Activated CD8-positive, alpha-beta memory T cell treated with anti-CD3 and anti-CD28 coated beads, Interleukin-2, amount 10 ng/mL, durations not matched to agents 7 days and 5 days (primary cell): ENCODE data around the gene KATNAL1. TPM values are rescaled to one million over a fixed set of nuclear protein-coding genes. Genes with fewer than 3 reads are reported as not detected.

Source experiments
- ATAC-seq: fragments of 150-1000 bp; cut with Tn5 transposase; one replicate; pipeline ENCODE4 v1.10.0; 2021; ENCODE audit warnings: moderate library complexity
- CTCF ChIA-PET: fragments of 350-600 bp; sonication (Branson Sonifier 250); formaldehyde crosslinking; loops from one replicate; lab custom pipeline; 2021; ENCODE audit warnings: antibody characterized with exemption; lab: Charles Lee
- DNase-seq: peaks from one replicate; pipeline ENCODE4 v3.0.0-alpha.2; 2020
- H3K27ac Mint-ChIP-seq: one replicate; pipeline ENCODE4 v1.8.0; 2021; ENCODE audit warnings: mild to moderate bottlenecking, mixed read lengths
- H3K27me3 Mint-ChIP-seq: one replicate; pipeline ENCODE4 v1.8.0; 2021; ENCODE audit warnings: mixed read lengths
- H3K36me3 Mint-ChIP-seq: one replicate; pipeline ENCODE4 v1.8.0; 2021; ENCODE audit warnings: mild to moderate bottlenecking, mixed read lengths
- H3K4me1 Mint-ChIP-seq: one replicate; pipeline ENCODE4 v1.8.0; 2021; ENCODE audit warnings: mixed read lengths
- H3K4me3 Mint-ChIP-seq: one replicate; pipeline ENCODE4 v1.8.0; 2021; ENCODE audit warnings: mild to moderate bottlenecking, moderate library complexity, mixed read lengths
- H3K9me3 Mint-ChIP-seq: one replicate; pipeline ENCODE4 v1.8.0; 2022; ENCODE audit warnings: low read depth, mixed read lengths
- total RNA-seq, 2 experiments: library from RNA; stranded (reverse); gene quantifications; one replicate each; pipeline ENCODE4 v1.2.3, GENCODE V29; 2021

KATNAL1 gene
- total RNA-seq, 2 experiments from 2014 or later = 24.6 to 38.2 TPM

DNA sequence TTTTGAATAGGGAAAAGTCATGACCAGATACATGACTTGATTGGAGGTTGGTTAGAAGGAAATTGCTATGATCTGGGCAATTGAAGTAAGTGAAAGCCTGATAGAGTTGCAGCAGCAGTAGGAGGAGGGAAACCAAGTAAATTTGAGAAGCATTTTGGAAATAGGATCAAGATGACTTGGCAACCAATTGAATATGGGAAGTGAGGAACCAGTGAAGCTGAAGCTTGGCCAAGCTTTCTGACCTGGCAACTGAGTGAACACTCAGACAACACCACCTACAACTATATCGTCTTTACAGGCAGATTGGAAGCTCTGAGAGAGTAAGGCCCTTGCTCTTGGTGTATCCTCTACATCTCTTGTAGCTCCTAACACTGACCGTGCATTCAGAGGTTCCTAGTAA lies 16.2 kb upstream of the KATNAL1 start:
- DNase-seq (no peak), ATAC-seq (no peak)
- H3K4me1 Mint-ChIP-seq = peaks cover 14% of the 10 kb centered on the region
- no peak overlapping the region for H3K4me3 Mint-ChIP-seq
- H3K27me3 Mint-ChIP-seq = peaks cover 8% of the 10 kb centered on the region
- H3K9me3 Mint-ChIP-seq = no peaks in the 10 kb centered on the region
- H3K36me3 Mint-ChIP-seq = peaks cover 2% of the 10 kb centered on the region
- CTCF ChIA-PET = interaction anchor here (0.7 to 1.4 kb wide), 3 partner anchors 12 to 1094 kb away, joined by 3 to 5 read pairs (median 3); no protein-coding TSS in a partner anchor
- no peak overlapping the region for H3K27ac Mint-ChIP-seq

DNA sequence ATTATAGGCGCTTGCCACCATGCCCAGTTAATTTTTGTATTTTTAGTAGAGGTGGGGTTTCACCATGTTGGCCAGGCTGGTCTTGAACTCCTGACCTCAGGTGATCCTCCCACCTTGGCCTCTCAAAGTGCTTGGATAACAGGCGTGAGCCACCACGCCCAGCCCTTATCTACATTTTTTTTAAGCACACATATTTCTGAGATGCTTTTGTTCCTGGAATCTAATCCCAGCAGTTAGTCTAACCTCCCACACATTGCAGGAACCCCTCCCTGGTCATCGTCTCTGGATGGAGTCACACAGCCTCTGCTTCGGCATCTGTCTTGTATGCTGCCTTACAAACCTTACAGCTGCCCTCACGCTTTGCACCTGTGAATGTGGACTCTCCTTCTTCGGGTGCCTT lies 15.1 kb upstream of the KATNAL1 start:
- Mint-ChIP-seq H3K27ac (no peak overlapping the region), H3K4me3 (no peak overlapping the region), H3K27me3 (peaks cover 8% of the 10 kb centered on the region), H3K4me1 (peaks cover 14% of the 10 kb centered on the region), H3K9me3 (no peaks in the 10 kb centered on the region), H3K36me3 (peaks cover 2% of the 10 kb centered on the region)
- DNase-seq = no peak
- no peak for ATAC-seq
- CTCF ChIA-PET = interaction anchor here (1.4 kb wide), 2 partner anchors 11 to 190 kb away, joined by 3 to 5 read pairs; no protein-coding TSS in a partner anchor

DNA sequence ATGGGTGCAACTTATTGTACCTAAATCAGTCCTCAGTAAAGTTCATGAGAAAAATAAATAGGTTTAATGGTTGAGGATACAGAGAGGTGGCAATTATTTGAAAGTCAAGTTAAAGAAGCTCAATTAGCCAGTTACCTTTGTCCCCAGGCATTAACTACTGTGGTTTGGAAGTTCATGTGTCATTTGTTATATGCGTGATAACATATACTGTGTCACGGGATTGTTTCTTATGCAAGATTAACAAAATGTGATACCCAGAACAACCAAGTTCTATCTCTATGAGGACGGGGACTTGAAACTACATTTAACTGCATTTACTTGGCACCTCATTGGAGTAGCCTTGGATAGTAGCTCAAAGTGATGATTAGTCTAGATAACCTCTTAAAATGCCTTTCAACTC lies 13.9 kb upstream of the KATNAL1 start:
- H3K4me3 Mint-ChIP-seq = no peak overlapping the region
- no peak for ATAC-seq

DNA sequence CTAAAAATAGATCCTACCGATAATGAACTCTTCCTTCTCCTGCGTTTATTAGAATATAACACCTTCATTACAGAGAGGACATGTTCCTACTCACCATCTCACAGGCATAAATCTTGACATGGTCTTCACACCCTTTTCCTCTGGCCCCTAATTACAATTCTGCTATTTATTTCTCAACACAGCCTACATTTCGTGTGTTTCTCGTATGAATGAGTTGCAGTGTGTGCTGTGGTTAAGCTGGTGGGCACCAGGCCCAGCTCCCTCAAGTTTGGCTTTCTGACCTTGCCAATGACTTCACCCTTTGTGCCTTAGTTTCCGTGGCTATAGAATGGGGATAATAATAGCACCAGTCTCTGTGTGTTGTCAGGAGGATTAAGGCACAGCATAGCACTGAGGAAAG lies 12.3 kb upstream of the KATNAL1 start:
- CTCF ChIA-PET = no interaction called here
- H3K9me3 Mint-ChIP-seq = no peaks in the 10 kb centered on the region
- H3K27ac Mint-ChIP-seq = no peak overlapping the region
- H3K4me1 Mint-ChIP-seq = peaks cover 4% of the 10 kb centered on the region
- no peak for ATAC-seq
- H3K36me3 Mint-ChIP-seq = peaks cover 4% of the 10 kb centered on the region
- no peak for DNase-seq
- H3K4me3 Mint-ChIP-seq = no peak overlapping the region
- H3K27me3 Mint-ChIP-seq = no peaks in the 10 kb centered on the region

More for the DNA sequence above, 13.9 kb upstream of the KATNAL1 start:
- Mint-ChIP-seq H3K9me3 (no peaks in the 10 kb centered on the region), H3K4me1 (peaks cover 13% of the 10 kb centered on the region), H3K27me3 (peaks cover 1% of the 10 kb centered on the region), H3K27ac (no peak overlapping the region), H3K36me3 (peaks cover 2% of the 10 kb centered on the region)
- CTCF ChIA-PET = interaction anchor here (1.1 to 1.4 kb wide), 2 partner anchors 14 to 189 kb away, joined by 3 read pairs; partner anchors contain the start of gene KATNAL1
- no peak for DNase-seq

DNA sequence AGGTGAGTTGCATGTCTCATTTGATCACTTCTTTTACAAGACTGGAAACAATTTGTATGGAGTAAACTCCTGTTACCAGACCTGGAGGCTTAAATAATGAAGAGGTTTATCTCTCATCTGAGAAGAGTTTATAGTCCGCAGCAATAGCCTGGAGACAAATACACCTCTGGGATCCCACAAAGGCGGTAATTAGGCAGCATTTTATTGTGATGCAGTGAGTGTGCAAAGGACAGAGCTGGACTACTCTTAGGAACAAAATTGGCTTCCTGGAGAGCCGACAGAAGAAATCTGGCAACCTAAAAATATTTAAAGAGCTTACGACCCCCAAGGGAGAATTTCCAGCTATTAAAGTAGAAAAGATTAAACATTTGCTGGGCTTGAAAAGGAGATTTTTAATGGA lies 11.8 kb upstream of the KATNAL1 start:
- H3K36me3 Mint-ChIP-seq = peaks cover 3% of the 10 kb centered on the region
- H3K27ac Mint-ChIP-seq = no peak overlapping the region
- H3K4me1 Mint-ChIP-seq = peaks cover 4% of the 10 kb centered on the region
- H3K9me3 Mint-ChIP-seq = no peaks in the 10 kb centered on the region
- DNase-seq (no peak), ATAC-seq (no peak)
- H3K4me3 Mint-ChIP-seq = no peak overlapping the region
- H3K27me3 Mint-ChIP-seq = no peaks in the 10 kb centered on the region
- CTCF ChIA-PET = no interaction called here

DNA sequence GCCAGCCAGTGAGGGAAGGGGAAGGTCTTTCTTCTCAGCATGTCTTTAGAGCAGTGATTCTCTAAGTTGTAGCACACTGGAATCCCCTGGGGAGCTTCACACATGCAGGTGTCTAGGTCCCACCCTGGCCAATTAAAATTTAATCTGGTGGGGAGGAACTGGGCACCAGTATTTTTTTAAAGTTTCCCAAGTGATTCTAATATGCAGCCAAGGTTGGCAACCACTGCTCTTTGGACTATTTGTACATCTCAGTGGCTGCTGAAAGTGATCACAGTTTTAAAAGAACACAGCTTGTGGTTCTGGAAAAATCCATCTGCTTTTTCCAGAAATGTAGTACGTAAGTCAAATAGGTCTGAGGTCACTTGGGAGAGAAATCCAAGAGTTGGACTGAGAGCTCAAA lies 10.7 kb upstream of the KATNAL1 start:
- H3K4me1 Mint-ChIP-seq = peaks cover 7% of the 10 kb centered on the region
- CTCF ChIA-PET = interaction anchor here (0.7 to 1.1 kb wide), 2 partner anchors 11 to 161 kb away, joined by 3 to 5 read pairs; partner anchors contain the start of gene KATNAL1
- H3K9me3 Mint-ChIP-seq = no peaks in the 10 kb centered on the region
- ATAC-seq (no peak), DNase-seq (no peak)
- H3K27ac Mint-ChIP-seq = no peak overlapping the region
- no peak overlapping the region for H3K4me3 Mint-ChIP-seq
- H3K27me3 Mint-ChIP-seq = no peaks in the 10 kb centered on the region
- peaks cover 3% of the 10 kb centered on the region for H3K36me3 Mint-ChIP-seq

DNA sequence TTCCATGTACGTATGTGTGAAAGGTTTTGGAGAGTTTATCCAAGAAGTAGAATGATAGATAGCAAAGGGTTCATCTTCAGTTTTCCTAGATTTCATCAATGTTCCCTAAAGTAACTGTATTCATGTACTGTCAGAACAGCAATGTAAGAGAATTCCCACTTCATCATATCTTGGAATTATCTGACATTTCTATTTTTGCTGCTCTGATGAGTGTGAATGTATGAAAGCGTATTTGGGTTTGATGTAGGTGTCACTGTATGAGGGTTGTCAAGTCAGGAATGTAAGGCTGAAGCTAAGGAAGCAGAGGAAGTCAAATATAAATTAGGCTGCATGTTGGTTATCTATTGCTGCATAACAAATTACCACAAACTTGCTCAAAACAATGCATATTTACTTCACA lies 7.2 kb upstream of the KATNAL1 start:
- H3K27me3 Mint-ChIP-seq = no peaks in the 10 kb centered on the region
- CTCF ChIA-PET = no interaction called here
- ATAC-seq = no peak

DNA sequence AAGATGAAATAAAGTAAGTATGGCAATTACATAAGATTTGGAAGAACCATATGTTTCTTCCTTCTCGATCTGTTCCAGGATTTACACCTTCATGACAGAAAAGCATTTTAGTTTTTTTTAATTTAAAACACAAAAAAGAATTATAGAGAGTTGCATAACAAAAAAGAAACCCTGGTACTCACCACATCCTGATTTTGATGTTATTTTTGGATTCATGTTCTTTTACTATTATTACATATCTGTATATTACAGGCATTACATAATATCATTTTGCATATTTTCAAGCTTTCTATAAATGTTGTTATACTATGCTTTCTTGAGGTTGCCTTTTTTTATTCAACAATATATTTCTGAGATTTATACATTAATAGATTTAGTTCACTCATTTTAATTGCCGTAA lies 6.7 kb upstream of the KATNAL1 start:
- H3K9me3 Mint-ChIP-seq = no peaks in the 10 kb centered on the region
- no peak for DNase-seq
- H3K27ac Mint-ChIP-seq = no peak overlapping the region
- CTCF ChIA-PET = no interaction called here
- H3K27me3 Mint-ChIP-seq = no peaks in the 10 kb centered on the region
- H3K4me1 Mint-ChIP-seq = peaks cover 9% of the 10 kb centered on the region
- no peak for ATAC-seq
- H3K4me3 Mint-ChIP-seq = no peak overlapping the region
- peaks cover 3% of the 10 kb centered on the region for H3K36me3 Mint-ChIP-seq

More for the DNA sequence above, 7.2 kb upstream of the KATNAL1 start:
- DNase-seq = no peak
- peaks cover 3% of the 10 kb centered on the region for H3K36me3 Mint-ChIP-seq
- no peak overlapping the region for H3K27ac Mint-ChIP-seq
- H3K9me3 Mint-ChIP-seq = no peaks in the 10 kb centered on the region
- peaks cover 7% of the 10 kb centered on the region for H3K4me1 Mint-ChIP-seq
- no peak overlapping the region for H3K4me3 Mint-ChIP-seq

DNA sequence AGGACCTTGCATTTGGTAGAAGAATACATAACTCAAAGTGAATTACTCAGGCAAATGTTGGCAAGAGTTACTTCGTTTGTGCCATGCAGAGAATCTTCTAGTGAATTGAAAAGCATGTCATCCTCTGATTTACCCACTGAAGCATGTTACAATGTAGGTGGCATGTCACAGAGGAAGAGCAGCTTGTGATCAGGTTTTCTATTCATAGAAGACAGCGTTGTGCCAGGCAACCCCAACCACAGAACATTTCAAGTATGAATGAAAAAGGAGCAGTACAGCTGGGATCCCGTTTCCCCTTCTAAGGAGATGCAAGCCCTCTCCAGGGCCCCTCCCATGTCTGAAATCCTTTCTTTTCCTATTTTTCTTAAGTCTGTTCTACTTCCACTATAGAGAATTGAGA lies 6.0 kb upstream of the KATNAL1 start:
- Mint-ChIP-seq H3K4me3 (no peak overlapping the region), H3K4me1 (peaks cover 16% of the 10 kb centered on the region), H3K36me3 (peaks cover 3% of the 10 kb centered on the region), H3K27me3 (no peaks in the 10 kb centered on the region), H3K27ac (no peak overlapping the region), H3K9me3 (no peaks in the 10 kb centered on the region)
- CTCF ChIA-PET = no interaction called here
- no peak for ATAC-seq
- no peak for DNase-seq

DNA sequence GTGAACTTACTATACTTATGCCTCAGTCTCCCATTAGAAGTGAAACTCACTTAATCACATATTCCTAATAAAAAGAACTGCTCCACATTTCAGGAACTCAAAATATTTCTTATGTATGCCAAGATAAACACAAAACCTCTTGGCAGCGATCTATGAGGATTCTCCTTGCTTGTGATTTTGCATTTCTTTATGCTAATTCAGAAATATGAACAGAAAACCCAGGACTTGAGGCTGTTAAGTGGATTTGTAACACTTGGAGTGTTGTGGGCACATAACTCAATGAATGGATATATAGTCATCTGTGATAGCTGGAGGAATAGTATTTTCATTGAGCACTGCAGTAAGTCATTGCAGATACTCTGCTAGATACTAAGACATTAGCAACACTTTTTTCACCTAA lies 5.6 kb upstream of the KATNAL1 start:
- Mint-ChIP-seq H3K27me3 (no peaks in the 10 kb centered on the region), H3K27ac (no peak overlapping the region), H3K4me1 (peaks cover 16% of the 10 kb centered on the region), H3K9me3 (no peaks in the 10 kb centered on the region), H3K4me3 (no peak overlapping the region), H3K36me3 (peaks cover 3% of the 10 kb centered on the region)
- DNase-seq (no peak), ATAC-seq (no peak)
- CTCF ChIA-PET = interaction anchor here (0.7 to 1.4 kb wide), 2 partner anchors 59 to 180 kb away, joined by 3 to 4 read pairs; no protein-coding TSS in a partner anchor

DNA sequence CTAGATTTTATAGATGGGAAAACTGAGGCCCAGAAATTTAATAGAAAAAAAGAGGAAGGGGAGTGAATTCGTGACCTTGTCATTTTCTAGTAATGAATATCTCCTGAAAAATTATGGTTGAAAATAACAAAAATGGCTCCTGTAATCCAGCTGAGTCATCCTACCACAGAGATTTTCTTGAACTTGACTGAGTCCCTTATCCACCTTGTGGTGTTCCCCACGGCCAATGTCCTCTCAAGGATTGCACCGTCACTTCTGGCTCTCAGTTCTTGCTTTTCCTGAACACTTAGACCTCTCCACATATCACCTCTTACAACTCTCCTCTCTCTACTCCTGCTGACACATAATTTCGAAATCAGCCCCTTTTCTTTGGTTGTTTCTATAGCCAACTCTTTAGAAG lies 1.2 kb upstream of the KATNAL1 start:
- ATAC-seq (no peak), DNase-seq (no peak)
- Mint-ChIP-seq H3K27me3 (no peaks in the 10 kb centered on the region), H3K9me3 (no peaks in the 10 kb centered on the region), H3K36me3 (peaks cover 1% of the 10 kb centered on the region), H3K27ac (no peak overlapping the region), H3K4me1 (peaks cover 33% of the 10 kb centered on the region), H3K4me3 (peak overlapping the region; percentile 46)
- CTCF ChIA-PET = interaction anchor here (0.9 to 1.3 kb wide), 2 partner anchors 26 to 118 kb away, joined by 3 read pairs; no protein-coding TSS in a partner anchor

DNA sequence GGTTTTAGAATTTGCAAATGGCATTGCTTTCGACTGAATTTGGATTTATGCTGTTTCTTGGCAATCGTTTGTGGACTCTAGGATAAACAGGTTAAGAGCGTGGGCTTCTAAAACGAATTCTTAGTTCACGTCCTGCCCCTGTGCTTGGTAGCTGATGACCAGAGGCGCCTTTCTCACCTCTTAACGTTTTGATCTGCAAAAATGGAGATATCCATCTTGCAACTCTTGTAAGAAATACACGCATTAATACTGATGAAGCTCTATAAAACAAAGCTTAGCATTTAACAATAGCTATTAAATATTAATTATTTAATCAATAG lies 580 bp upstream of the KATNAL1 start:
- H3K4me1 Mint-ChIP-seq = peaks cover 37% of the 10 kb centered on the region
- no peaks in the 10 kb centered on the region for H3K9me3 Mint-ChIP-seq
- CTCF ChIA-PET = interaction anchor here (0.9 to 2.0 kb wide), 4 partner anchors 26 to 176 kb away, joined by 3 to 9 read pairs (median 5); no protein-coding TSS in a partner anchor
- DNase-seq (no peak), ATAC-seq (no peak)
- peak overlapping the region; percentile 86 for H3K4me3 Mint-ChIP-seq
- H3K36me3 Mint-ChIP-seq = peaks cover 1% of the 10 kb centered on the region
- H3K27me3 Mint-ChIP-seq = no peaks in the 10 kb centered on the region
- no peak overlapping the region for H3K27ac Mint-ChIP-seq

DNA sequence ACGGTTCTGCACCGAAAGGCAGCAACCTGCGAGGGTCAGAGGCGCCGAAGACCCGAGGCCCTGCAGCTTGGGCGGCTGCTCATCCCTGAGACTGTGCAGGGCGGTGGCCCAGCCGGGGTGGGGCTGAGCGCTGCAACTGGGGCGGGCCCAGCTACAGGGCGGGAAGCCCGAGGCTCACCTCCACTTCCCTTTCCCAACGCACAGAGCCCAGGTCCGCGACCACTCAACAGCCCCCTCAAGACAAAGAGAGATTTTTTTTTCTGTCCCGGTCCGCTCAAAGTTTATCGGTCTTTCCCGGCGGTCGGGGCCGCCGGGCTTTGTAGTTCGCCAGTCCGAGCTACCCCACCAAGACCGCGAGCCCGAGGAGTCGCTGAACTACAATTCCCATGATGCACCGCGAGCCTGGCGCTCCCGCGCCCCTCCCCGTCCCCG lies 573 bp downstream of the KATNAL1 start:
- ATAC-seq (peak; percentile 89), DNase-seq (peak; percentile 95)
- CTCF ChIA-PET = interaction anchor here (0.7 to 2.0 kb wide), 9 partner anchors 11 to 175 kb away, joined by 3 to 9 read pairs (median 3); no protein-coding TSS in a partner anchor
- peak overlapping the region; percentile 89 for H3K27ac Mint-ChIP-seq
- no peaks in the 10 kb centered on the region for H3K27me3 Mint-ChIP-seq
- H3K9me3 Mint-ChIP-seq = no peaks in the 10 kb centered on the region
- H3K4me1 Mint-ChIP-seq = peaks cover 44% of the 10 kb centered on the region
- H3K36me3 Mint-ChIP-seq = peaks cover 5% of the 10 kb centered on the region
- peak overlapping the region; percentile 86 for H3K4me3 Mint-ChIP-seq

DNA sequence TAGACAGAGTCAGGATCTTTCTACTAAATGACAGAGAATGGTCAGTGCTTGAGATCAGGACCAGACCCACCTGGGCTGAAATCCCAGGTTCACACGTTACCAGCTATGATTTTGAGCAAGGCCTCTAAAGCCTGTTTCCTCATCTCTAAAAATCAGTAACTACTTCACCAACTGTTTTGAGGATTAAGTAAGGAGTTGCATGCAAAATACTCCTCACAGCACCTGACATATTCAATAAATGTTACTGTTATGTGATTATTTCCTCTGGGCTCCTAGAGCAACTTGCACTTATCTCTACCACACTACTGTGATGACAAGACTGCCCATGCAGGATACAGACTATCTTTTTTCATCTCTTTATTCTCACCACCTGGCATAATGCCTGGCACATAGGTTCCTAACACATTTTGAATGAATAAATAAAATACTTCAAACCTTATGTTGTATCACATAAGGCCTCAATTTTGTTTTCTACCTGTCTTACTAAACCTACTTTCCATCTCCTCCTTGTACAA lies 1.8 kb downstream of the KATNAL1 start:
- no peak for ATAC-seq
- no peak for DNase-seq
- Mint-ChIP-seq H3K9me3 (no peaks in the 10 kb centered on the region), H3K4me1 (peaks cover 44% of the 10 kb centered on the region), H3K4me3 (peak overlapping the region; percentile 86), H3K27ac (peak overlapping the region; percentile 60), H3K36me3 (peaks cover 5% of the 10 kb centered on the region), H3K27me3 (no peaks in the 10 kb centered on the region)
- CTCF ChIA-PET = interaction anchor here (1.1 to 2.7 kb wide), 3 partner anchors 101 to 173 kb away, joined by 3 to 7 read pairs (median 3); no protein-coding TSS in a partner anchor
